Fibroblast of villous mesenchyme (primary cell): Measurements from ENCODE around the gene CLDN22. TPM values are rescaled to one million over a fixed set of nuclear protein-coding genes. Genes with fewer than 3 reads are reported as not detected.

Experiments
- DNase-seq: peaks from one replicate; pipeline ENCODE4 v3.0.0-alpha.2; 2010; ENCODE audit warnings: low read depth
- H3K4me3 ChIP-seq: 2 replicates; pipeline ENCODE4 v1.5.1; 2011; ENCODE audit warnings: low read depth, mild to moderate bottlenecking, low read length
- CTCF ChIP-seq: IDR thresholded peaks from 2 replicates; pipeline ENCODE4 v1.5.1; 2012; ENCODE audit warnings: low read depth, mild to moderate bottlenecking, low read length; ENCODE audit not compliant: insufficient read depth
- total RNA-seq: library from RNA; depleted of rRNA; stranded (reverse); fragments of >200 nt; gene quantifications from 2 replicates; pipeline ENCODE4 v1.2.3, GENCODE V29; 2012

CLDN22 gene
- total RNA-seq, 1 donor, result under 0.01 TPM

- no peak for TF ChIP-seq CTCF
- DNase-seq, result no peak
- H3K4me3 ChIP-seq, result no peak overlapping the region
Measured at GRCh38 chr4:183312841-183313240, 7.2 kb downstream of the CLDN22 start.

DNA sequence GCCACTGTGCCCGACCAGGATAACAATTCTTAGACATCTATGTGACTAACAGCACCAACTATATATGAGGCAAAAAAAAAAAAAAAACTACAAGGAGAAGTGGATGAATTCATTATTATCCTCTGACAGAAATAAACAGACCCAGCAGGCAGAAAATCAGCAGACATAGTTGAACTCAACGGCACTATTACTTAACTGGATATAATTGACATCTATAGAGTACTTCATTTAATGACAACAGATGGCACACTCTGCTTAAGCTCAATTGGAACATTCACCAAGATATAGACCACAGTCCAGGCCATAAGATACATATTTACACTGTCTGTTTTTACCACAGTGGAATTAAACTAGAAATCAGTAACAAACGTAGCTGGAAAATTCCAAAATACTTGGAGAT is 13.3 kb downstream of the CLDN22 start:
- TF ChIP-seq CTCF, result no peak
- H3K4me3 ChIP-seq, result no peak overlapping the region
- DNase-seq, result no peak

- no peak for TF ChIP-seq CTCF
- no peak for DNase-seq
- H3K4me3 ChIP-seq, result no peak overlapping the region
Measured at GRCh38 chr4:183304538-183304937, 15.5 kb downstream of the CLDN22 start.

DNA sequence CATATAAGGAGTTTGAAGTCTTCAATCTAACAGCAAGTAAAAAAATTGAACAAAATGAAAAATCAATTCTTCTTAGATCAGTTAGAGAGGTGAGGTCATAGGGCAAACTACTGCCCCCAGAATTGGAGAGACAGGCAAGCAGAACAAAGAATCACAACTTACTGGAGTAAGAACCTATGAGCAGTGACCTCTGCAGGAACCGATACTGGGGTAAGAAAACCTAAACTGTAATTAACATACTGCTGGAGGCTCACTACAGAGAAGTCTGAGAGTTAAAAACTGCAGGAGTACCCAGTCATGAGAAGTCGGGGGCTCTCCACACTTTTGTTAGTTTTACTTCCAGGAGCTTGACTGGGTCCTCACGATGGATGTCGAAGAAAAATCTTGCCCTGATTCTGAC is 16.0 kb downstream of the CLDN22 start:
- H3K4me3 ChIP-seq, result no peak overlapping the region
- DNase-seq, result no peak
- TF ChIP-seq CTCF, result no peak

DNA sequence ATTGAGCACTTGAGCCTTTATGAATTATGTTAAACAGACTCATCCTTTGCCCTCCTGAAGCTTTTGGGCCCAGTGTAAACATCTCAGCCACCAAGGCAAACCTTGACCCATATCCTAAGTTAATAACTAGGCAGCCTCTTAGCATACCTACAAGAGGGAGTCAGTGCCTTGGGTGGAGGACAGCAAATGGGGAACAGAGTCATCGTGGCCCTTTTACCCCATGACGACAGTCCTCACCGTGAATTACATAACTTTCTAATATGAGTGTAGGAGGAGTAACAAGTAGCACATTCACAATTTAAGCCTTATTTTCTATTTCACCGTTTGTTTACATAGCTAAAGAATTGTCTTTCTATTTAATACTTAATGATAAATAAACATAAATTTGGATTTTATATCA is 16.8 kb downstream of the CLDN22 start:
- no peak for TF ChIP-seq CTCF
- H3K4me3 ChIP-seq, result no peak overlapping the region
- no peak for DNase-seq

DNA sequence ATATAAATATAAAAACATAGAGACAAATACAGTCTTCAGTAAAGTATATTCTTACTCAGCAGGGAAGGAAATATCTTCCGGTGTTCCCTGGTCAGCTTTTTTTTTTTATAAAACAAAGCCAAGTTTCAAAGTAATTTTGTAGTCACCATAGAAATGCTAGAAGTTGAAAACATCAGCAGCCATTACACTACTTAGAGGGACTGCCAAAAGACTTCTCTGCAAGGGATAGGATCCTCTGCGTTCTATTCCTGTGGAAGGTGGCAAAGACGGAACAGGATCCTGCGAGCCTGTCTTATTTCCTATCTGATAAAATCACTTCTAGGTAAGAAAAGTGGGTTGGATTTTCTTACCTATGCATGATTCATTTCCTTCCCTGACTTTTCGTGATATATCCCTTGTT is 19.4 kb downstream of the CLDN22 start:
- DNase-seq, result no peak
- H3K4me3 ChIP-seq, result no peak overlapping the region
- no peak for TF ChIP-seq CTCF

- peak; percentile 15 for DNase-seq
- no peak for TF ChIP-seq CTCF
- no peak overlapping the region for H3K4me3 ChIP-seq
Measured at GRCh38 chr4:183300070-183300469, 20.0 kb downstream of the CLDN22 start.
